ENCODE results near the gene ADGRE2. TPM values are rescaled to one million over a fixed set of nuclear protein-coding genes. Genes with fewer than 3 reads are reported as not detected.
"Not testable (repeated sequence)": the region's sequence is repeated elsewhere in the genome, so short reads cannot be mapped to it uniquely, and the experiment has no call there.

Gene ADGRE2
- not detected in 2 replicates for total RNA-seq (2014; rRNA removed; shearing (Covaris generic); ENCODE audit: low replicate concordance)

DNA sequence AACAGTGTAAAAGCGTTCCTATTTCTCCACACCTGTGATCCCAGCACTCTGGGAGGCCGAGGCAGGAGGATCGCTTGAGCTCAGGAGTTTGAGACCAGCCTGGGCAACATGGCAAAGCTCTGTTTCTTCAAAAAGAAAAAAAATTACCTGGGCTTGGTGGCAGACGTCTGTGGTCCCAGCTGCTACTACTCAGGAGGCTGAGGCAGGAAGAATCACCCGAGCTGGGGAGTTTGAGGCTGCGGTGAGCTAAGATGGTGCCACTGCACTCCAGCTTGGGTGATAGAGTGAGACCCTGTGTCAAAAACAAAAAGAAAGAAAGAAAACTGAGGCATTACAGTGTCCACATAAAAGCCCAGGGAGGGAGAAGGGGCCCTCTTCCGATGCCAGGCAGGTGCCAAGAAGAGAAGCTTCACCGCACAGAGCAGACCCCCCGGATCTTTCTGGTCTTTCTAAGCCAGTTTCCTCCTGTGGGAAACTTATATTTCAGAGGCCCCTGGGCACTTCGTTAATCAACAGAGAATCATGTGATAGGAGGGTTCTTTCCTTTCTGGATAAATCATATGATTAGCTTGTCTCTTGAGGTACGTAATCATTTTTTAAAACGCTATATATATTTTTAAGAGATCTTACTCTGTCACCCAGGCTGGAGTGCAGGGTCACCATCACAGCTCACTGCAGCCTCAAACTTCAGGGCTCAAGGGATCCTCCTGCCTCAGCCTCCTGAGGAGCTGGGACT lies at the start of gene ADGRE2:
TSS of gene ADGRE2 (minus strand) at position 451 of the 736 bp plus-strand sequence. CDS start 1,804 bp downstream, outside the sequence.
- H3K27me3 ChIP-seq, DNase-seq, H3K36me3 ChIP-seq, H3K9me3 ChIP-seq, H3K4me3 ChIP-seq: not testable (repeated sequence)

DNA sequence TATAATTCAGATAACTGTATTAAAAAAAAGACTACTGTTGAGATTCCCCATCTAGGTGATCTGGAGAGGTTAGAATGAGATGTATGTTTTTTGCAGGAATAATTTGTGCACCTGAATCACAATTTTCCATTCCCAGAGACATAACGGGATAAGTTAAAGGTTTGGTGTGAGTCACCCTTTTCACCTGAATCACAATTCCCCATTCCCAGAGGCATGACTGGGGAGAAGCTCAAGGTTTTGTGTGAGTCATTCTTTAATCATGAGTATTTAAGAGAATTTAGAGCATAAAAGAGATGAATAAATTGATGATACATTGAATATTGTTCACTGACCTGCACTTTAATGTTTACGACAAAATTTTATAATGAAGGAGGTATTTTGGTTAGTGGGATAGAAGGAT lies 47.6 kb upstream of the ADGRE2 start:
- no peaks in the 10 kb centered on the region; the same call in 1 of the 2 replicates for H3K9me3 ChIP-seq
- peaks cover 33% of the 10 kb centered on the region for H3K27me3 ChIP-seq
- no peak overlapping the region for H3K4me3 ChIP-seq
- DNase-seq, result no peak
- H3K36me3 ChIP-seq, result no peaks in the 10 kb centered on the region

DNA sequence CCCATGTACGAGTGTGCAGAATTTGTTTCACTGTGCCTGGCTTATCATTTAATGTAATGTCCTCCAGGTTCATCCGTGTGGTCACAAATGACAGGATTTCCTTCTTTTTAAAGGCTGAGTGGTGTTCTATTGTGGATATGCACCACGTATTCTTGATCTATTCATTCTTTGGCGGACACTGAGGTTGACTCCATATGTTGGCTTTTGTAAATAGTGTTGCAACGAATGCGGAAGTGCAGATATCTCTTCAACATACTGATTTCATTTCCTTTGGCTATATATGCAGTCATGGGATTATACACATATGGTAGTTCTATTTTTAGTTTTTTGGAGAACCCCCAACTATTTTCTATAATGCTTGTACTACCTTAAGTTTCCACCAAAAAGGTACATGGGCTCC lies 43.6 kb upstream of the ADGRE2 start:
- H3K27me3 ChIP-seq, result peaks cover 35% of the 10 kb centered on the region
- no peak overlapping the region for H3K4me3 ChIP-seq
- no peaks in the 10 kb centered on the region for H3K36me3 ChIP-seq
- no peak for DNase-seq
- H3K9me3 ChIP-seq, result no peaks in the 10 kb centered on the region; the same call in 1 of the 2 replicates

DNA sequence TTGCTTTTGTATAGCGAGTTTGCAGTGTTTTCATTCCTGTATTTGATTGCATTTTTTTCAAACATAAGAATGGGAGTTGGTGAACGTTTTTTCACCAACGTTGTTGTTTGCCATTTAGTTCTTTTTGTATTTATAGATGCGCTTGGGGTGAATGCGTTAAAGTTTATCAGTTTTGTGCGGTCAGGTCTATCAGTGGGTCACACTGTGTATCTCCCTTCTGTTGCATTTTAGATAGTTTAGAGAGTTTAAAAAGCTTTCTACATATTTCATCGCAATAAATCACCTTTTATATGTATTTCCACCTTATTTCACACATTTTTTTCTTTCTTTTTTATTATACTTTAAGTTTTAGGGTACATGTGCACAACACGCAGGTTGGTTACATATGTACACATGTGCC lies 40.2 kb upstream of the ADGRE2 start:
- no peak for DNase-seq
- H3K36me3 ChIP-seq, result no peaks in the 10 kb centered on the region
- no peaks in the 10 kb centered on the region for H3K9me3 ChIP-seq
- H3K4me3 ChIP-seq, result no peak overlapping the region
- H3K27me3 ChIP-seq, result peaks cover 32% of the 10 kb centered on the region

DNA sequence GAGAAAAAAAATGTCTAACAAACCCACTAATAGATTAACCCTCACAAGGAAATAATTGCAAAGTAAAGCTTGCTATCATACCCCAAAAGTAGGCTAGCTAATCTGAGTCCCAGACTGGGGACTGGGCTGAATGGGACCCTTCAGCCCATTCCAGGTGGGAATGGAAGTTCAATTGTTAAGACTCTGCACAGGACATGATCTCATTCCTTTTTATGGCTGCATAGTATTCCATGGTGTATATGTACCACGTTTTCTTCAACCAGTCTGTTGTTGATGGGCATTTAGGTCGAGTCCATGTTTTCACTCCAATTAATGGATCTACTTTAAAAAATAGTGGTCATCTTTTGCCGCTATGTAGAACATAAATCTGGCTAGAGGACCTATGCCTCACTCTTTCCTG lies 38.7 kb upstream of the ADGRE2 start:
- H3K9me3 ChIP-seq, result no peaks in the 10 kb centered on the region
- H3K36me3 ChIP-seq, result no peaks in the 10 kb centered on the region
- H3K4me3 ChIP-seq, result no peak overlapping the region
- no peak for DNase-seq
- H3K27me3 ChIP-seq, result peaks cover 25% of the 10 kb centered on the region

DNA sequence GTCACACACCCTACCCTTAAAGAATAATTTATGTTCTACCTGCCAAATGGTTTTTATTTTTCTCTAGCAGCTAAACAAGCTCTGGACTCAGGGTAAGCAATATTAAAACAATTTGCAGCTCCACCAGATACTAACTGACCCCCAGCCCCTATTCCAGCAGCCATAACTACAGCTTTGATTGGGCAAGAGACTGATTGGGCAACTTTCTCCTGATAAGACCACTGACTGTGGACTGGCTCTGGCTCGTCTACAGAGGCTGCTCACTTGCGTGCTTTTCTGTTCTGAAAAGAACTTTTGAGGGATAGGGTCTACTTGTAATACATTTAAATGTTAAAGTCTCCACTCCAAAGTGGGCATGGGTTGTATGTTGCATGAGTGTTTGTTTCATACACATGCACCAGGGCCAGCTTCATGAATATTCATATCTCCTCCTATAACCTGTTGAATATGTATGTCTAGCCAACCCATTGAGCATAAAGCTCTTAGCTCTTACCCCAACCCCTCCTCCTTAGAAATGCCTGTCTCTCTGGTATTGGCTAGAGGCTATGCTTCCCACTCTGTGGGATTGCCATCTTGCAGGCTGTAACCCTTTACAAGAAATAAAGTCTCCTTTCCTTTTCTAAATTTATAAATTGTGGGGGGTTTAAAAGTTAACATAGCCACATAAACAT lies 36.8 kb upstream of the ADGRE2 start:
- no peak for DNase-seq
- no peaks in the 10 kb centered on the region for H3K36me3 ChIP-seq
- H3K27me3 ChIP-seq, result peaks cover 16% of the 10 kb centered on the region
- H3K4me3 ChIP-seq, result no peak overlapping the region
- H3K9me3 ChIP-seq, result no peaks in the 10 kb centered on the region

DNA sequence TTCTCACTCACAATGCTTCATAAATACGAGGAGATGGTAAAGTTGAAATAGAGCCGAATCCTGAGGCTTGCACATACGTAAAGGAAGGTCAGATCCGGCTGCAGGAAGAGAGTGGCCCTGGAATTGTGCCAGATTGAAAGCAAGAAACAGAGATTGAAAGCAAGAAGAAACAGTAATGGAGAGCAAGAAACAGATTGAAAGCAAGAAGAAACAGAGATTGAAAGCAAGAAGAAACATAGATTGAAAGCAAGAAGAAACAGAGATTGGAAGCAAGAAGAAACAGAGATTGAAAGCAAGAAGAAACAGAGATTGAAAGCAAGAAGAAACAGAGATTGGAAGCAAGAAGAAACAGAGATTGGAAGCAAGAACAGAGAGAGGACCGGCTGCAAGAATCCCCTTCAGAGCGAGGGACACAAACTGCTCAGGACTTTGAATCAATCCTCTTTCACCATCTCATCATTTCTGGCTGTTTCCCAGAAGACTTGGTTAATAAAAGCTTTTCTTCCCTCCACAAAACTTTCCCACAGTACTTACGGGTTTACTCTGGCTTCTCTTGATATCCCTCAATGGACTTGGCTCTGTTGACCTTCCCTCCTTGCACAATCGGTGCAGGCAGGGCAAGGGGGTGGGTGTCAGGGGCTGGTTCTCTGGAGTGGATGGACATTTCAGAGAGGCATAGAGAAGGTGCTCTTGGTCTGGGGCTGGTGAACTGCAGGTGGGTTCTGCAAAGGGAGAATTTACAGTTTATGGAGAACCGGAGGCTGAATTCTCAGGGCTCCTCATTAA lies 31.1 kb upstream of the ADGRE2 start:
- Histone ChIP-seq H3K36me3 (no peaks in the 10 kb centered on the region), H3K27me3 (peaks cover 3% of the 10 kb centered on the region; the same call in 1 of the 2 replicates), H3K9me3 (no peaks in the 10 kb centered on the region), H3K4me3 (no peak overlapping the region)
- no peak for DNase-seq

DNA sequence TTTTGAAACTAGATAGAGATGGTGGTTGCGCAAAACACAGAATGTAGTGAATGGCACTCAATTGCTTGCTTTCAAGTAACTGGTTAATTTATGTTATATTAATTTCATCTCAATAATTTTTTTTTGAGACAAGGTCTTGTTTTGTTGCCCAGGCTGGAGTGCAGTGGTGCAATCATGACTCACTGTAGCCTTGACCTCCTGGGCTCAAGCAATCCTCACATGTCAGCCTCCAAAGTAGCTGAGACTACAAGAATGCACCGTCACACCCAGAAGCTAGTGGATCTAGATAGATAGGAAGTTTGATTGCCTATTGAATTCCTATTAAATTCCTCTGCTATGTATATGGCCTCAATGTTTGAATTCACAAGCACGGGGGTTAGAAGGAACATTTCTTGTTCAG lies 26.4 kb upstream of the ADGRE2 start:
- Histone ChIP-seq H3K9me3 (no peaks in the 10 kb centered on the region), H3K27me3 (peaks cover 5% of the 10 kb centered on the region), H3K4me3 (no peak overlapping the region), H3K36me3 (no peaks in the 10 kb centered on the region)
- DNase-seq, result no peak

DNA sequence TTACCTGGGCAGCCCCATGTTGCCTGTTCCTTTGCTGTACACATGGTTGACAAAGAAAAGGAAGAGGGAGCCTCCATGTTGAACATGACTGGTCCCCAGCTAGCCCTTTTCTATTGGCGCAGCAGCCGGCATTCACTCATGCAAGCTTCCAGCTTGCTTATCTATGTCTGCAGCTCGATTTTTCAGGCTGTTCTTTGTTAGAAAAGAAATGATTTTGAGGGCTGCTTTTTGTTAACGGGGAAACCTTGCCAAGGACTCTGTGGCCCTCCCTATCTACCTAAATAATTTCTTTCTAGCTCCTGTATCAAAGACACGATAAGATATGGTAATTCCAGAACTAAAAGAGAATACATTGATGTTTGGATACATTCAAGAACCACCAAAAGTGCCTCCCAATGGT lies 20.4 kb upstream of the ADGRE2 start:
- no peak overlapping the region for H3K4me3 ChIP-seq
- no peaks in the 10 kb centered on the region for H3K36me3 ChIP-seq
- peaks cover 11% of the 10 kb centered on the region for H3K27me3 ChIP-seq
- no peaks in the 10 kb centered on the region for H3K9me3 ChIP-seq
- DNase-seq, result no peak

DNA sequence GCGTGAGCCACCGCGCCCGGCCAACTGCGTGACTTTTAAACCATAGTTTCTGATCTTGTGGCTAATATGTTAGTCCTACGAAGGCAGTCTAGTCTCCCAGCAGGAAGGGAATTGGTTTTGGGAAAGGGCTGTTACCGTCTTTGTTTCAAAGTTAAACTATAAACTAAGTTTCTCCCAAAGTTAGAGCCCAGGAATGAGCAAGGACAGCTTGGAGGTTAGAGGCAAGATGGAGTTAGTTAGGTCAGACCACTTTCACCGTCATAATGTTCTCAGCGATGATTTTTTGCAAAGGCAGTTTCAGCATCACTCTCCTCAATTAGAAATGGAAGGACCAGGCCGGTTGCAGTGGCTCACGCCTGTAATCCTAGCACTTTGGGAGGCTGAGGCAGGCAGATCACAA lies 17.7 kb upstream of the ADGRE2 start:
- peaks cover 13% of the 10 kb centered on the region for H3K27me3 ChIP-seq
- H3K4me3 ChIP-seq, result no peak overlapping the region
- no peaks in the 10 kb centered on the region for H3K9me3 ChIP-seq
- no peak for DNase-seq
- no peaks in the 10 kb centered on the region for H3K36me3 ChIP-seq

DNA sequence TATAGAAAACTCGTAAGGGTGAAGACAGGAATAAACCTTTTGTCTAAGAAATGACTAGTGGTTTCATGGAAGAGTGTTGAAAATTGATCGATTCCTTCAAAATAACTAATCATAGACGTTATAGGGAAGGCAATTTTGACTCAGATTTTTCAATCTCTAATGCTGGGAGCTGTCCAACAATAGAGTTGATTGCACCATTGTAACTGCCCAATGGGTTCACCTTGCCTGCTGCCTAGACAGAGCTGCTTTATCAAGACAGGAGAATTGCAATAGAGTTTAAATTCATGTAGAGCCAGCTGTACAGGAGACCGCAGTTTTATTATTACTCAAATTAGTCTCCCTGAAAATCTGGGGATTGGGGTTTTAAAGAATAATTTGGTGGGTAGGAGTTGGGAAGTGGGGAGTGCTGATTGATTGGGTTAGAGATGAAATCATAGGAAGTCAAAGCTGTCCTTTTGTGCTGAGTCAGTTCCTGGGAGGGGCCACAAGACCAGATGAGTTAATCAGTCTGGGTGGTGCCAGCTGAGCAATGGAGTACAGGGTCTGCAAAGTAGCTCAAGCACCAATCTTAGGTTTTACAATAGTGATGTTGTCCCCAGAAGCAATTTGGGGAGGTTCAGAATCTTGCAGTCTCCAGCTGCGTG lies 16.8 kb upstream of the ADGRE2 start:
- Histone ChIP-seq H3K36me3 (no peaks in the 10 kb centered on the region), H3K4me3 (no peak overlapping the region), H3K27me3 (peaks cover 15% of the 10 kb centered on the region), H3K9me3 (no peaks in the 10 kb centered on the region)
- DNase-seq, result no peak

DNA sequence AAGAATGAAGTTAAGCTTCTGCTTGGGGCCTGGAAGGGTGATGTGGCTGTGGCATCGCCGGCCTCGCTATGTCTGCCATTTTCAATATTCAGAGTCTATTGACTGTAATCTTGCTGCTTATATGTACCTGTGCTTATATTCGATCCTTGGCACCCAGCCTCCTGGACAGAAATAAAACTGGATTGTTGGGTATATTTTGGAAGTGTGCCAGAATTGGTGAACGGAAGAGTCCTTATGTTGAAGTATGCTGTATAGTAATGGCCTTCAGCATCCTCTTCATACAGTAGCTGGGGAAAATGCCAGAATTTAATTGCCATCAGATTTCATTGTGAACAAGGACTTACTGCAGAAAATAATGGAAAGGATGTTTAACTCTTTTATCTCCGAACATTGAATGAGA lies 13.9 kb upstream of the ADGRE2 start:
- not testable (repeated sequence) for H3K36me3 ChIP-seq, DNase-seq, H3K4me3 ChIP-seq, H3K9me3 ChIP-seq, H3K27me3 ChIP-seq

DNA sequence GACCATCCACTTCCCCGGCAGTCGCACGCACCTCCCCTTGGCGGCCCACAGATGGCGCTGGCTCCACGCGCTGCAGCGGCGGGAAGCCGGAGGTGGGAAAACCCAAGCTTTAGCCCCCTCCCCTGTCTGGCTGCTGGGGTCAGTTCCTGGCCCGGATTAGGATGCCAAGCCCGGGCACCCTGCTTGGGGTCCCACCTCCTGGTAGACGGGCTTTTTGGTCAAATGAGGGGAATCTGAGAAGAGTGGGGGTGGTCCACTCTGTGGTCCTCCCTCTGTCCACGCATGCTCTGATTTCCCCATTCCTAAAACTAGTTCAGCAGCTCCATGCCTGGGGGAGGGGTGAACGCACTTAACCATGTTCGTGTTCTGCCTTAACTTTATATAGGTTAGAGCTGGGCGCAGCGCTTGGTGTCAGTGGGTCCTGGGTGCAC lies 8.1 kb upstream of the ADGRE2 start:
- no peaks in the 10 kb centered on the region; the same call in 1 of the 2 replicates for H3K9me3 ChIP-seq
- no peak overlapping the region for H3K4me3 ChIP-seq
- DNase-seq, result peak; percentile 20
- H3K27me3 ChIP-seq, result peaks cover 3% of the 10 kb centered on the region
- H3K36me3 ChIP-seq, result no peaks in the 10 kb centered on the region

DNA sequence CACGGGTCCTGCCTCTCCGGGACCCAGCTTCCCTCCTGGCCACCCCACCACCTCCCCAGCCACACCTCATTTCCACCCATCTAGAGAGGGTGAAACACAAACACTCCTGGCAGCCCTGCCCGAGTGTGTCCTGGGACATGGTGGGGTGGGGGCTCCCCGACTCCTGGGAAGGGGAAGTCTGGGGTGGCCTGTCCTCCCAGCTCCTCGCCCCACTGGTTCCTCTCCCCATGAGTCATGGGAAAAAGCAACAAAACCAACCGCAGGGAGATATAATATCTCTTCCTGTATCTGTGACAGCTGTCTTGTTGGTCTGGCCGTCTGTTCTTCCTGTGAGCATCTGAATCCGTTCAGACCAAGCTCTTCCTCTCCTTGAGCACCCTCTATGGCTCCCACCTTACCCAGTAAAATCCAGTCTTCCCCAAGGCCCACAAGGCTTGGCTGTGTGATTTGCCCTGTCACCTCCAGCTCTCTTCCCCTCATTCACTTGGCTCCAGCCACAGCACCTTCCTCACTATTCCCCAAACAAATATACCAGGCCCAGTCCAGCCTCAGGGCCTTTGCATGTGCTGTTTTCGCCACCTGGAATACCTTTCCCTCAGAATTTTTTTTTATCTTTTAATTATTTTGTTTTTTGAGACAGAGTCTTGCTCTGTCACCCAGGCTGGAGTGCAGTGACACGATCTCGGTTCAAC lies 6.9 kb upstream of the ADGRE2 start:
- not testable (repeated sequence) for H3K27me3 ChIP-seq, H3K9me3 ChIP-seq, H3K36me3 ChIP-seq, H3K4me3 ChIP-seq
- DNase-seq, result peak; percentile 22

DNA sequence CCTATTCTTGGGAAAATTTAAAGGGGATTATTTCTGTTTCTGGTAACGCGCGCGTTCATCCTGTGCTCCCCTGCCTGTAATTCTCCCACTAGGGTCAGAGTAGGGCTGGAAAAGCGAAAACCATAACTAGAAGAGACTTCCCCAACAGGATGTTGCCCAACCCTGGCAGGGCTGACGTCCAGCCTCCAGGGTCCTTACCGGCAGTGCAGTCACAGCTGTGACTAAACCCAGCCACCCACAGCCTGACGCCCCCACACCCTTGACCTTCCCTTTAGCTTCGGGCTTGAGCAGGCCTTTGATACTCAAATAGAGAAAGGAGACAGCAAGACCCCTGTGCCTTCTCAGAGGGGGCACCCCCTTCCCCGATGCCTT lies 6.4 kb upstream of the ADGRE2 start:
- not testable (repeated sequence) for H3K27me3 ChIP-seq, H3K9me3 ChIP-seq, H3K36me3 ChIP-seq, H3K4me3 ChIP-seq
- peak; percentile 61 for DNase-seq

DNA sequence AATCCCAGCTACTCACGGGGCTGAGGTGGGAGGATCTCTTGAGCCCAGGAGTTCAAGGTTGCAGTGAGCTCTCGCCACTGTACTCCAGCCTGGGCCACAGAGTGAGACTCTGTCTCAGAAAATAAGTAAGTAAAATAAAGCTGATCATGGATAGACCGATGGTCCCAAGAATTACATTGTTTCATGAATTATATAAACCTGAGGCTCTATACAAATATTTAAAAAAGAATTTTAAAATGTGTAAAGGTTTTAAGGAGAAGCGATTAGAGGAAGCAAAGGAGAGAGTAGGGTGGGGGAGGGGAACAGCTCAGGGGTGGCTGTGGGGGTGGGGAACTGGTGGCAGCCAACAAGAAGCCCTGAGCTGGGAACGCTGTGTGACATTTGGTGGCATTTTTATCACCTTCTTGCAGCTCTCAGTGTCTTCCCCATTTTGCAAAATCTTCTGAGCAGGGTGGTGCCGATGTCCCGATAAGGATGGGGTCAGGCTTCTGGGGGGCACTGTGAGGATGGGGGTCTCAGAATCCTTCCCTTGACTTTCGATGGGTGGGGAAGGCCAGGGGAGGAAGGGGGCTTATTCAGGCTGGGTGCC lies 5.1 kb upstream of the ADGRE2 start:
- not testable (repeated sequence) for H3K36me3 ChIP-seq, H3K4me3 ChIP-seq, H3K27me3 ChIP-seq, H3K9me3 ChIP-seq, DNase-seq
